ENCODE data around the gene SCN3B.

Gene SCN3B

GRCh38 chr11:123672568-123672967 is 18.1 kb upstream of the SCN3B start:
- H3K9me3 ChIP-seq (ENCODE audit: control insufficient read depth, insufficient read depth, low read depth, low read length): no peaks in the 10 kb centered on the region
- ChIA-PET CTCF (interaction anchor here (0.6 to 1.0 kb wide), 3 partner anchors 32 to 1066 kb away, joined by 3 to 5 read pairs (median 5); no protein-coding TSS in a partner anchor), POLR2A (interaction anchor here (2.4 kb wide), 1 partner anchor 18 kb away, joined by 5 read pairs; the partner anchor contains the start of gene SCN3B)
- H3K36me3 ChIP-seq (ENCODE audit: control insufficient read depth in 2 of 2, insufficient read depth in 1 of 2, low read length in 2 of 2): no peaks in the 10 kb centered on the region
- H3K4me3 ChIP-seq (ENCODE audit: low read depth, low read length): no peak overlapping the region
- TF ChIP-seq HOXD13 (CRISPR knock-in tag; IDR thresholded peaks at IDR 0.05; ENCODE audit: borderline replicate concordance) (no peak), RBAK (tag by site-specific recombination; IDR thresholded peaks at IDR 0.05) (no peak), ZNF214 (tag by site-specific recombination; IDR thresholded peaks at IDR 0.05; ENCODE audit: borderline replicate concordance) (no peak), ZNF132 (tag by site-specific recombination; IDR thresholded peaks at IDR 0.05; ENCODE audit: borderline replicate concordance) (no peak), OSR2 (tag by site-specific recombination; IDR thresholded peaks at IDR 0.05) (no peak), ZFP69B (tag by site-specific recombination; IDR thresholded peaks at IDR 0.05) (no peak), ZNF701 (tag by site-specific recombination; IDR thresholded peaks at IDR 0.05) (no peak), ZSCAN5A (tag by site-specific recombination; IDR thresholded peaks at IDR 0.05) (no peak), ZIC2 (tag by site-specific recombination; IDR thresholded peaks at IDR 0.05) (no peak), ZNF449 (tag by site-specific recombination; IDR thresholded peaks at IDR 0.05) (no peak), BCL11B (tag by site-specific recombination; IDR thresholded peaks at IDR 0.05; ENCODE audit: low read depth) (no peak), ZBTB1 (tag by site-specific recombination; IDR thresholded peaks at IDR 0.05) (no peak), ZNF544 (tag by site-specific recombination; IDR thresholded peaks at IDR 0.05) (no peak), GLI2 (tag by site-specific recombination; IDR thresholded peaks at IDR 0.05; ENCODE audit: borderline replicate concordance, low read depth) (no peak), HOXC10 (CRISPR knock-in tag; IDR thresholded peaks at IDR 0.05) (no peak), GLIS2 (tag by site-specific recombination; IDR thresholded peaks at IDR 0.05) (no peak), PRDM4 (tag by site-specific recombination; IDR thresholded peaks at IDR 0.05) (no peak)
- no peak overlapping the region for H3K27ac ChIP-seq (ENCODE audit: extremely low read depth, low read depth, low read length)
- no peaks in the 10 kb centered on the region for H3K4me1 ChIP-seq (ENCODE audit: control insufficient read depth, insufficient read depth, low read length)

- no peak overlapping the region for H3K27ac ChIP-seq (ENCODE audit: extremely low read depth, low read depth, low read length)
- POLR2A ChIA-PET: interaction anchor here (2.4 kb wide), 1 partner anchor 17 kb away, joined by 5 read pairs; the partner anchor contains the start of gene SCN3B
- H3K9me3 ChIP-seq (ENCODE audit: control insufficient read depth, insufficient read depth, low read depth, low read length): no peaks in the 10 kb centered on the region
- H3K36me3 ChIP-seq (ENCODE audit: control insufficient read depth in 2 of 2, insufficient read depth in 1 of 2, low read length in 2 of 2): no peaks in the 10 kb centered on the region
- CTCF ChIA-PET: interaction anchor here (0.6 to 1.4 kb wide), 5 partner anchors 9 to 45 kb away, joined by 3 to 5 read pairs (median 3); no protein-coding TSS in a partner anchor
- no peak overlapping the region for H3K4me3 ChIP-seq (ENCODE audit: low read depth, low read length)
- no peaks in the 10 kb centered on the region for H3K4me1 ChIP-seq (ENCODE audit: control insufficient read depth, insufficient read depth, low read length)
- no peak for TF ChIP-seq GLI4 (tag by site-specific recombination; IDR thresholded peaks at IDR 0.05)
- no peak for TF ChIP-seq PRDM4 (tag by site-specific recombination; IDR thresholded peaks at IDR 0.05)
- TF ChIP-seq ZNF146 (tag by site-specific recombination; IDR thresholded peaks at IDR 0.05): no peak
- no peak for TF ChIP-seq ZNF416 (tag by site-specific recombination; IDR thresholded peaks at IDR 0.05)
- TF ChIP-seq SALL2 (tag by site-specific recombination; IDR thresholded peaks at IDR 0.05; ENCODE audit: borderline replicate concordance): no peak
- no peak for TF ChIP-seq GLI2 (tag by site-specific recombination; IDR thresholded peaks at IDR 0.05; ENCODE audit: borderline replicate concordance, low read depth)
- TF ChIP-seq INSM2 (tag by site-specific recombination; IDR thresholded peaks at IDR 0.05): no peak
- no peak for TF ChIP-seq ZNF791 (tag by site-specific recombination; IDR thresholded peaks at IDR 0.05)
- TF ChIP-seq ZFP69B (tag by site-specific recombination; IDR thresholded peaks at IDR 0.05): no peak
- no peak for TF ChIP-seq ZNF555 (tag by site-specific recombination; conservative IDR thresholded peaks at IDR 0.05)
- TF ChIP-seq KLF7 (tag by site-specific recombination; IDR thresholded peaks at IDR 0.05; ENCODE audit: borderline replicate concordance): no peak
- TF ChIP-seq ZIC2 (tag by site-specific recombination; IDR thresholded peaks at IDR 0.05): no peak
- TF ChIP-seq SCRT1 (tag by site-specific recombination; IDR thresholded peaks at IDR 0.05; ENCODE audit: borderline replicate concordance): no peak
These were observed 17.1 kb upstream of the SCN3B start for GRCh38 chr11:123671534-123671933.

Measured in HEK293 (cell line).